ENCODE measurements around the gene PRG2.

- TF ChIP-seq TAF1 (IDR thresholded peaks at IDR 0.05; ENCODE audit: borderline replicate concordance, insufficient read depth, low read length), result no peak
- TF ChIP-seq POLR2AphosphoS5 (IDR thresholded peaks at IDR 0.05; ENCODE audit: low read depth, low read length), result no peak
Measured at GRCh38 chr11:57353852-57354251, 36.6 kb downstream of the PRG2 start.
